Gastrocnemius medialis (tissue), 4 donors: ENCODE data around the gene MYO9B. TPM values are rescaled to one million over a fixed set of nuclear protein-coding genes. Genes with fewer than 3 reads are reported as not detected.

Experiments
- ATAC-seq, 2 donors: fragments of 150-250 bp; one replicate each; pipeline ENCODE4 v1.9.1; 2016
- DNase-seq, 2 donors: peaks; one replicate each; pipeline ENCODE4 v3.0.0-alpha.2; 2019
- H3K27ac ChIP-seq, 4 donors: fragments of 200-600 bp; sonication (generic); 1 replicate in 1 of 4; 2 replicates in 3 of 4; pipeline ENCODE4 v1.5.1; 2016 to 2018; ENCODE audit warnings: mild to moderate bottlenecking in 2 of 4, moderate library complexity in 1 of 4
- H3K27me3 ChIP-seq, 3 donors: fragments of 200-600 bp; sonication (generic) in 2 of 3; 1 replicate in 1 of 3; 2 replicates in 2 of 3; pipeline versions ENCODE4 v1.5.1 to v1.6.0; 2016 to 2019; ENCODE audit warnings: mild to moderate bottlenecking in 1 of 3, moderate library complexity in 1 of 3
- H3K36me3 ChIP-seq, 2 donors: fragments of 200-600 bp; sonication (generic) in 1 of 2; one replicate each; pipeline ENCODE4 v1.5.1; 2017 to 2018
- H3K4me1 ChIP-seq, 2 donors: fragments of 200-600 bp; sonication (generic) in 1 of 2; one replicate each; pipeline ENCODE4 v1.5.1; 2016 to 2017; ENCODE audit warnings: mild to moderate bottlenecking in 2 of 2
- H3K4me3 ChIP-seq, 4 donors: fragments of 200-600 bp; sonication (generic) in 3 of 4; 1 replicate in 1 of 4; 2 replicates in 3 of 4; pipeline ENCODE4 v1.5.1; 2016 to 2019; ENCODE audit warnings: mild to moderate bottlenecking in 2 of 4
- H3K9me3 ChIP-seq, 3 donors: fragments of 200-600 bp; sonication (generic) in 2 of 3; 1 replicate in 1 of 3; 2 replicates in 2 of 3; pipeline ENCODE4 v1.5.1; 2016 to 2019
- CTCF ChIP-seq, 5 experiments: fragments of 450-650 bp in 3 of 5; fragments of 200-600 bp in 2 of 5; sonication (generic) in 2 of 5; IDR thresholded peaks in 4 of 5; conservative IDR thresholded peaks in 1 of 5; 1 replicate in 4 of 5; 2 replicates in 1 of 5; pipeline ENCODE4 v1.5.1; 2016 to 2019; ENCODE audit warnings: antibody characterized with exemption in 5 of 5, mild to moderate bottlenecking in 3 of 5, moderate library complexity in 3 of 5
- POLR2A ChIP-seq, 2 donors: fragments of 450-650 bp; IDR thresholded peaks; one replicate each; pipeline ENCODE4 v1.6.1; 2017; ENCODE audit warnings: antibody characterized with exemption in 2 of 2, mild to moderate bottlenecking in 2 of 2, moderate library complexity in 2 of 2
- in situ Hi-C, 4 donors: fragments of 200-750 bp; cut with MboI; loops; one replicate each; pipeline versions ENCODE4 v1.15.0 to v1.8.0; 2017; ENCODE audit warnings: low sequenced_read_pairs in 4 of 4
- intact Hi-C: fragments of 100-400 bp; cut with DNase I; formaldehyde crosslinking; loops from one replicate; pipeline ENCODE4 v1.15.1; 2023; ENCODE audit warnings: low total_unique reads
- total RNA-seq, 4 donors: library from RNA; depleted of rRNA; stranded (reverse); fragments of >200 nt; gene quantifications; one replicate each; pipeline versions ENCODE4 v1.1.0 to v1.2.3, GENCODE V29; 2016

Gene MYO9B
- total RNA-seq, 4 donors from 2014 or later: 20.0 to 22.1 (median 20.7) TPM

GRCh38 chr19:17037184-17037583 is 38.4 kb upstream of the MYO9B start:
- in situ Hi-C loops: loop anchor here in 2 of 4 donors (25.0 kb wide), 1 partner anchor 275 kb away; no protein-coding TSS in a partner anchor
- intact Hi-C loops: no loop called here
- no peak overlapping the region for H3K27ac ChIP-seq
- ATAC-seq (no peak), DNase-seq (no peak)
- H3K4me1 ChIP-seq: no peaks in the 10 kb centered on the region
- no peaks in the 10 kb centered on the region for H3K36me3 ChIP-seq
- no peaks in the 10 kb centered on the region for H3K9me3 ChIP-seq
- TF ChIP-seq POLR2A (IDR thresholded peaks at IDR 0.05): no peak
- TF ChIP-seq CTCF (IDR thresholded peaks at IDR 0.05 in 4 of 5, conservative IDR thresholded peaks at IDR 0.05 in 1 of 5): no peak
- peaks cover 7 to 10% (median 8%) of the 10 kb centered on the region in 3 donors for H3K27me3 ChIP-seq
- H3K4me3 ChIP-seq: no peak overlapping the region

GRCh38 chr19:17037966-17038500 is 37.5 kb upstream of the MYO9B start:
- no peaks in the 10 kb centered on the region for H3K4me1 ChIP-seq
- in situ Hi-C loops (loop anchor here in 2 of 4 donors (25.0 kb wide), 1 partner anchor 276 kb away; no protein-coding TSS in a partner anchor), intact Hi-C loops (no loop called here)
- H3K36me3 ChIP-seq: no peaks in the 10 kb centered on the region
- ATAC-seq: no peak
- DNase-seq: no peak
- peaks cover 7 to 14% (median 10%) of the 10 kb centered on the region in 3 donors for H3K27me3 ChIP-seq
- no peak overlapping the region for H3K27ac ChIP-seq
- no peak overlapping the region for H3K4me3 ChIP-seq
- TF ChIP-seq POLR2A (IDR thresholded peaks at IDR 0.05) (no peak), CTCF (IDR thresholded peaks at IDR 0.05 in 4 of 5, conservative IDR thresholded peaks at IDR 0.05 in 1 of 5) (no peak)
- no peaks in the 10 kb centered on the region for H3K9me3 ChIP-seq

GRCh38 chr19:17041976-17042375 is 33.6 kb upstream of the MYO9B start:
- ATAC-seq (peak in 1 of 2 donors; percentile 52), DNase-seq (no peak)
- Histone ChIP-seq H3K4me3 (no peak overlapping the region), H3K27ac (peak overlapping the region in 3 of 4 donors; percentile 54 to 70 (median 59)), H3K36me3 (no peaks in the 10 kb centered on the region), H3K4me1 (no peaks in the 10 kb centered on the region), H3K27me3 (peaks cover 2 to 14% (median 4%) of the 10 kb centered on the region in 3 donors), H3K9me3 (no peaks in the 10 kb centered on the region)
- in situ Hi-C loops (loop anchor here in 2 of 4 donors (25.0 kb wide), 1 partner anchor 280 kb away; no protein-coding TSS in a partner anchor), intact Hi-C loops (no loop called here)
- TF ChIP-seq CTCF (IDR thresholded peaks at IDR 0.05 in 4 of 5, conservative IDR thresholded peaks at IDR 0.05 in 1 of 5): no peak
- no peak for TF ChIP-seq POLR2A (IDR thresholded peaks at IDR 0.05)

GRCh38 chr19:17043744-17044143 is 31.8 kb upstream of the MYO9B start:
- TF ChIP-seq CTCF (IDR thresholded peaks at IDR 0.05 in 4 of 5, conservative IDR thresholded peaks at IDR 0.05 in 1 of 5): no peak
- no peak for TF ChIP-seq POLR2A (IDR thresholded peaks at IDR 0.05)
- H3K36me3 ChIP-seq: peaks cover 0 to under 1% of the 10 kb centered on the region in 2 donors
- no peaks in the 10 kb centered on the region for H3K9me3 ChIP-seq
- H3K4me1 ChIP-seq: no peaks in the 10 kb centered on the region
- no peak for DNase-seq
- no peak overlapping the region for H3K4me3 ChIP-seq
- intact Hi-C loops (no loop called here), in situ Hi-C loops (loop anchor here in 2 of 4 donors (25.0 kb wide), 1 partner anchor 281 kb away; no protein-coding TSS in a partner anchor)
- no peak for ATAC-seq
- H3K27ac ChIP-seq: no peak overlapping the region
- peaks cover 2 to 14% (median 4%) of the 10 kb centered on the region in 3 donors for H3K27me3 ChIP-seq
